Upper lobe of left lung (tissue), 4 donors: Measurements from ENCODE around the gene PPM1A.

Experiments
- CTCF ChIP-seq, 6 experiments: fragments of 450-650 bp in 4 of 6; fragments of 200-600 bp in 2 of 6; sonication (generic) in 2 of 6; IDR thresholded peaks; one replicate each; pipeline ENCODE4 v1.5.1; 2016 to 2019; ENCODE audit warnings: antibody characterized with exemption in 6 of 6
- EP300 ChIP-seq, 4 donors: sonication (generic); formaldehyde crosslinking; IDR thresholded peaks; one replicate each; pipeline ENCODE4 v1.5.1; 2017; ENCODE audit warnings: antibody characterized with exemption in 4 of 4, control low read depth in 2 of 4
- POLR2A ChIP-seq, 4 donors: fragments of 450-650 bp; IDR thresholded peaks; one replicate each; pipeline ENCODE4 v1.5.1; 2016 to 2017; ENCODE audit warnings: antibody characterized with exemption in 4 of 4, mild to moderate bottlenecking in 2 of 4
- POLR2AphosphoS5 ChIP-seq, 2 donors: sonication (generic); formaldehyde crosslinking; IDR thresholded peaks; one replicate each; pipeline ENCODE4 v1.5.1; 2017; ENCODE audit warnings: antibody characterized with exemption in 2 of 2

GRCh38 chr14:60311417-60311816, 62.4 kb downstream of the PPM1A start:
- TF ChIP-seq CTCF (IDR thresholded peaks at IDR 0.05): no peak
- TF ChIP-seq POLR2A (IDR thresholded peaks at IDR 0.05): no peak
- no peak for TF ChIP-seq POLR2AphosphoS5 (IDR thresholded peaks at IDR 0.05)
- no peak for TF ChIP-seq EP300 (IDR thresholded peaks at IDR 0.05)
